ENCODE data around the gene MAP3K14.

- TF ChIP-seq POLR2A (IDR thresholded peaks at IDR 0.05; ENCODE audit: low read depth, low read length) (peak; percentile 90), POLR2AphosphoS5 (IDR thresholded peaks at IDR 0.05; ENCODE audit: low read depth, low read length) (peak; percentile 87), TAF1 (IDR thresholded peaks at IDR 0.05; ENCODE audit: borderline replicate concordance, low read depth, low read length) (peak; percentile 63; the same call in 1 of the 2 replicates)
Measured at GRCh38 chr17:45316434-45317110, at the start of gene MAP3K14.

Measured in GM12892 (cell line).